ENCODE measurements around the gene SLX4. TPM values are rescaled to one million over a fixed set of nuclear protein-coding genes. Genes with fewer than 3 reads are reported as not detected.
"Not testable (repeated sequence)": the region's sequence is repeated elsewhere in the genome, so short reads cannot be mapped to it uniquely, and the experiment has no call there.

The SLX4 gene
- total RNA-seq = 1 to 10 TPM; 1.2 to 2.6 (median 2.5) TPM

GRCh38 chr16:3611146-3611975 is at the start of gene SLX4:
SLX4 (minus strand) TSS chr16:3611606; CDS start chr16:3608964, 2,642 bp downstream.
- TF ChIP-seq CTCF (IDR thresholded peaks at IDR 0.05) (no peak), POLR2A (IDR thresholded peaks at IDR 0.05) (no peak)
- 0 to 1% methylated on average over 37 to 58 of the region's 86 CpGs for WGBS, 2 donors
- H3K4me3 ChIP-seq (ENCODE audit: low read depth, poor library complexity, severe bottlenecking) = peak within 1 kb of the TSS; percentile 97
- peak; percentile 78 to 96 for DNase-seq (ENCODE audit: low spot score in 2 of 2)
- intact Hi-C loops (cut with DNase I; ENCODE audit: low total_unique reads) = no loop called here

GRCh38 chr16:3659251-3659650 is 47.8 kb upstream of the SLX4 start:
- intact Hi-C loops (cut with DNase I; ENCODE audit: low total_unique reads) = no loop called here
- H3K4me3 ChIP-seq (ENCODE audit: low read depth, poor library complexity, severe bottlenecking) = no peak overlapping the region
- 69 to 80% methylated on average over 3 of the region's 3 CpGs for WGBS, 2 donors
- no peak for DNase-seq (ENCODE audit: low spot score in 2 of 2)
- no peak for TF ChIP-seq POLR2A (IDR thresholded peaks at IDR 0.05)

GRCh38 chr16:3656491-3657468 is 45.4 kb upstream of the SLX4 start:
- no peak for DNase-seq (ENCODE audit: low spot score in 2 of 2)
- intact Hi-C loops (cut with DNase I; ENCODE audit: low total_unique reads) = no loop called here
- 85 to 90% methylated on average over 31 to 41 of the region's 42 CpGs for WGBS, 2 donors
- no peak overlapping the region for H3K4me3 ChIP-seq (ENCODE audit: low read depth, poor library complexity, severe bottlenecking)
- TF ChIP-seq POLR2A (IDR thresholded peaks at IDR 0.05) (no peak), CTCF (IDR thresholded peaks at IDR 0.05) (no peak)

GRCh38 chr16:3656160-3656490 is 44.7 kb upstream of the SLX4 start:
- H3K4me3 ChIP-seq (ENCODE audit: low read depth, poor library complexity, severe bottlenecking); intact Hi-C loops (cut with DNase I; ENCODE audit: low total_unique reads); DNase-seq (ENCODE audit: low spot score in 2 of 2): not testable (repeated sequence)
- WGBS, 2 donors = 84 to 94% methylated on average over 3 to 7 of the region's 10 CpGs

GRCh38 chr16:3655396-3656159 is 44.2 kb upstream of the SLX4 start:
- H3K4me3 ChIP-seq (ENCODE audit: low read depth, poor library complexity, severe bottlenecking) = no peak overlapping the region
- no peak for DNase-seq (ENCODE audit: low spot score in 2 of 2)
- no peak for TF ChIP-seq POLR2A (IDR thresholded peaks at IDR 0.05)
- no peak for TF ChIP-seq CTCF (IDR thresholded peaks at IDR 0.05)
- intact Hi-C loops (cut with DNase I; ENCODE audit: low total_unique reads) = no loop called here
- 91% methylated on average over 16 to 20 of the region's 21 CpGs for WGBS, 2 donors

GRCh38 chr16:3655030-3655395 is 43.6 kb upstream of the SLX4 start:
- intact Hi-C loops (cut with DNase I; ENCODE audit: low total_unique reads) = no loop called here
- no peak overlapping the region for H3K4me3 ChIP-seq (ENCODE audit: low read depth, poor library complexity, severe bottlenecking)
- 84 to 86% methylated on average over 12 of the region's 12 CpGs for WGBS, 2 donors
- no peak for TF ChIP-seq CTCF (IDR thresholded peaks at IDR 0.05)
- no peak for TF ChIP-seq POLR2A (IDR thresholded peaks at IDR 0.05)
- DNase-seq (ENCODE audit: low spot score in 2 of 2) = no peak

All from lower leg skin (tissue), 4 donors.